HL-60 (cell line): ENCODE data around the gene BBS9.

Experiments
- DNase-seq, 2 experiments: peaks; one replicate each; pipeline ENCODE4 v3.0.0-alpha.2; 2010 to 2020; ENCODE audit warnings: low read depth in 1 of 2, low spot score in 1 of 2
- H3K27ac ChIP-seq: fragments of 250-450 bp; sonication (Bioruptor Pico); replicated peaks from 2 replicates; pipeline ENCODE4 v1.5.1; 2020; ENCODE audit warnings: mild to moderate bottlenecking, moderate library complexity
- H3K27me3 ChIP-seq: fragments of 250-450 bp; sonication (Bioruptor Pico); 2 replicates; pipeline ENCODE4 v1.5.1; 2021; ENCODE audit warnings: mild to moderate bottlenecking, moderate library complexity; ENCODE audit not compliant: insufficient read depth, poor library complexity, severe bottlenecking
- H3K4me3 ChIP-seq: replicated peaks from 2 replicates; pipeline ENCODE4 v1.5.1; 2011; ENCODE audit warnings: mild to moderate bottlenecking, control low read depth, low read length; ENCODE audit not compliant: insufficient read depth
- CTCF ChIP-seq: IDR thresholded peaks from one replicate; pipeline ENCODE4 v1.5.1; 2011; ENCODE audit warnings: low read length, control low read depth, inconsistent platforms; ENCODE audit not compliant: insufficient read depth
- GABPA ChIP-seq: IDR thresholded peaks from 2 replicates; pipeline ENCODE4 v1.6.1; 2012; ENCODE audit warnings: low read depth
- POLR2AphosphoS5 ChIP-seq: IDR thresholded peaks from 2 replicates; pipeline ENCODE4 v1.6.1; 2012; ENCODE audit warnings: low read depth
- SPI1 ChIP-seq: IDR thresholded peaks from 2 replicates; pipeline ENCODE4 v1.6.1; 2012; ENCODE audit warnings: low read depth, mild to moderate bottlenecking, borderline replicate concordance
- TF ChIP-seq, protein P1 (sequence below): IDR thresholded peaks from 2 replicates; pipeline ENCODE4 v1.6.1; 2012; ENCODE audit warnings: low read depth; ENCODE audit not compliant: insufficient replicate concordance

The BBS9 gene

GRCh38 chr7:33497051-33497450 is 367.7 kb downstream of the BBS9 start:
- H3K27ac ChIP-seq, result no peak overlapping the region
- H3K4me3 ChIP-seq, result no peak overlapping the region
- TF ChIP-seq POLR2AphosphoS5, result no peak
- TF ChIP-seq GABPA, result no peak
- TF ChIP-seq, protein P1, sequence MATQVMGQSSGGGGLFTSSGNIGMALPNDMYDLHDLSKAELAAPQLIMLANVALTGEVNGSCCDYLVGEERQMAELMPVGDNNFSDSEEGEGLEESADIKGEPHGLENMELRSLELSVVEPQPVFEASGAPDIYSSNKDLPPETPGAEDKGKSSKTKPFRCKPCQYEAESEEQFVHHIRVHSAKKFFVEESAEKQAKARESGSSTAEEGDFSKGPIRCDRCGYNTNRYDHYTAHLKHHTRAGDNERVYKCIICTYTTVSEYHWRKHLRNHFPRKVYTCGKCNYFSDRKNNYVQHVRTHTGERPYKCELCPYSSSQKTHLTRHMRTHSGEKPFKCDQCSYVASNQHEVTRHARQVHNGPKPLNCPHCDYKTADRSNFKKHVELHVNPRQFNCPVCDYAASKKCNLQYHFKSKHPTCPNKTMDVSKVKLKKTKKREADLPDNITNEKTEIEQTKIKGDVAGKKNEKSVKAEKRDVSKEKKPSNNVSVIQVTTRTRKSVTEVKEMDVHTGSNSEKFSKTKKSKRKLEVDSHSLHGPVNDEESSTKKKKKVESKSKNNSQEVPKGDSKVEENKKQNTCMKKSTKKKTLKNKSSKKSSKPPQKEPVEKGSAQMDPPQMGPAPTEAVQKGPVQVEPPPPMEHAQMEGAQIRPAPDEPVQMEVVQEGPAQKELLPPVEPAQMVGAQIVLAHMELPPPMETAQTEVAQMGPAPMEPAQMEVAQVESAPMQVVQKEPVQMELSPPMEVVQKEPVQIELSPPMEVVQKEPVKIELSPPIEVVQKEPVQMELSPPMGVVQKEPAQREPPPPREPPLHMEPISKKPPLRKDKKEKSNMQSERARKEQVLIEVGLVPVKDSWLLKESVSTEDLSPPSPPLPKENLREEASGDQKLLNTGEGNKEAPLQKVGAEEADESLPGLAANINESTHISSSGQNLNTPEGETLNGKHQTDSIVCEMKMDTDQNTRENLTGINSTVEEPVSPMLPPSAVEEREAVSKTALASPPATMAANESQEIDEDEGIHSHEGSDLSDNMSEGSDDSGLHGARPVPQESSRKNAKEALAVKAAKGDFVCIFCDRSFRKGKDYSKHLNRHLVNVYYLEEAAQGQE, result no peak
- no peak for TF ChIP-seq CTCF
- TF ChIP-seq SPI1, result no peak
- no peak for DNase-seq
- H3K27me3 ChIP-seq, result peaks cover 2% of the 10 kb centered on the region

DNA sequence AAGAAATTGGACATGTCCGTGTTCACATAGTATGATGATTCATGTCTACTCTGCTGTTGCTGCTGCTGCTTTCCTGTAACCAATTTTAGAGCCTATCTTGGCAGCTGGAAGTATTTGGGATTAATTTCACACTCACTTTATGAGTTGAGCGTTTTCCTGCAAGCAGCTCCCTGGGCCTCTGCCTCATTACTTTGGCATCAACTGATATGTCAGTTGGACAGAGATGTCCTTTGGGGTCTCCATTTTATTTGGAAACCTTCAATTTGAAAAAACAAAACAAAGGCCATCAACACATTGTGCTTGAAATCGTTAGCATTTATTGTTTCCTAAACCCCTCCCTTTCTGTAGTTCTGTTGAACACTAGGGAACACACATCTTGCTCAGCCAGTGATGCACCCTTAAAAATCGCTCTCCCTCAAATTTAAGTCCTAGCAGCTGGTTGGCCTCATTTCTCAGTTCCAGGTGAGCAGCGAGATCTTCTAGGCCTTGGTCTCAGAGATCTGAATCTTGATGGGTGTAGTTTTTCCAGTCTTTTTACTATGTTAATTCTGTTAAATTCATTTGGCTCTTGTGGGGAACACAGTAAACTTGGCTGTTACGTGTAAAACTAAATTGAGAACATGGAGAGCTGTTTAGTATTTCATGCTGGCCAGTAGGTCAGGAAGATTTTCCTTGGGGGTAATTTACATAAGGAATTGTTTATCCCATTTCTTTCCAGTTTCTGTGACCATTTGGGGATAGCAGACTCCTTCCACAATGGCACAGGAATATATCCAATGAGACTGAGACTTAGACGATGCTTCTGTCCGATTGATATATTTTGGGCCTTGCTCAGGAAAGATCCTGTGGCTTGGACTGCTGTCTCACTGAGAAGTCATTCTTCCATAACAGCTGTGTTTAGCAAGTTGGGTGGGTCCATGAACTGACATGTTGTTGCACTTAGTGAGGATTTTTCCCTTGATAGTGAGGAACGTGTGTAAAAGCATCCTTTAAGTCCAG is 371.6 kb downstream of the BBS9 start:
- TF ChIP-seq, protein P1, result no peak
- no peak for TF ChIP-seq SPI1
- TF ChIP-seq POLR2AphosphoS5, result no peak
- no peak for TF ChIP-seq GABPA
- no peak for TF ChIP-seq CTCF
- no peak overlapping the region for H3K4me3 ChIP-seq
- H3K27me3 ChIP-seq, result peaks cover 2% of the 10 kb centered on the region
- DNase-seq, result no peak
- H3K27ac ChIP-seq, result no peak overlapping the region

GRCh38 chr7:33503014-33503413 is 373.6 kb downstream of the BBS9 start:
- TF ChIP-seq SPI1 (no peak), POLR2AphosphoS5 (no peak), GABPA (no peak), CTCF (no peak)
- TF ChIP-seq, protein P1, result no peak
- Histone ChIP-seq H3K27me3 (no peaks in the 10 kb centered on the region), H3K27ac (no peak overlapping the region), H3K4me3 (no peak overlapping the region)
- DNase-seq, result no peak
